Upper lobe of left lung (tissue), 6 donors: ENCODE measurements around the gene SELL. TPM values are rescaled to one million over a fixed set of nuclear protein-coding genes. Genes with fewer than 3 reads are reported as not detected.

Experiments
- ATAC-seq, 2 donors: fragments of 200-7000 bp; cut with Tn5 transposase; one replicate each; pipeline ENCODE4 v1.9.1; 2022; ENCODE audit warnings: mild to moderate bottlenecking in 2 of 2, moderate library complexity in 2 of 2; ENCODE audit not compliant: low FRiP score in 2 of 2
- DNase-seq, 2 donors: peaks; one replicate each; pipeline ENCODE4 v3.0.0-alpha.2; 2019 to 2020
- H3K27ac ChIP-seq, 4 donors: fragments of 200-600 bp; sonication (generic); one replicate each; pipeline ENCODE4 v1.5.1; 2016 to 2019
- H3K27me3 ChIP-seq, 4 donors: fragments of 200-600 bp; sonication (generic); one replicate each; pipeline ENCODE4 v1.5.1; 2017 to 2019
- H3K36me3 ChIP-seq, 4 donors: fragments of 200-600 bp; sonication (generic); one replicate each; pipeline ENCODE4 v1.5.1; 2016 to 2019
- H3K4me1 ChIP-seq, 4 donors: fragments of 200-600 bp; sonication (generic); one replicate each; pipeline ENCODE4 v1.5.1; 2018 to 2019
- H3K4me3 ChIP-seq, 4 donors: fragments of 200-600 bp; sonication (generic); one replicate each; pipeline ENCODE4 v1.5.1; 2017 to 2019; ENCODE audit warnings: mild to moderate bottlenecking in 2 of 4, moderate library complexity in 1 of 4
- H3K9me3 ChIP-seq, 4 donors: fragments of 200-600 bp; sonication (generic); one replicate each; pipeline ENCODE4 v1.5.1; 2018 to 2019
- CTCF ChIP-seq, 6 experiments: fragments of 450-650 bp in 4 of 6; fragments of 200-600 bp in 2 of 6; sonication (generic) in 2 of 6; IDR thresholded peaks; one replicate each; pipeline ENCODE4 v1.5.1; 2016 to 2019; ENCODE audit warnings: antibody characterized with exemption in 6 of 6
- EP300 ChIP-seq, 4 donors: sonication (generic); formaldehyde crosslinking; IDR thresholded peaks; one replicate each; pipeline ENCODE4 v1.5.1; 2017; ENCODE audit warnings: antibody characterized with exemption in 4 of 4, control low read depth in 2 of 4
- POLR2A ChIP-seq, 4 donors: fragments of 450-650 bp; IDR thresholded peaks; one replicate each; pipeline ENCODE4 v1.5.1; 2016 to 2017; ENCODE audit warnings: antibody characterized with exemption in 4 of 4, mild to moderate bottlenecking in 2 of 4
- POLR2AphosphoS5 ChIP-seq, 2 donors: sonication (generic); formaldehyde crosslinking; IDR thresholded peaks; one replicate each; pipeline ENCODE4 v1.5.1; 2017; ENCODE audit warnings: antibody characterized with exemption in 2 of 2
- WGBS, 2 donors: methylation state at CpG; one replicate each; pipeline ENCODE4 v1.1.5; 2017 to 2018; 5-methylcytosine and 5-hydroxymethylcytosine counted together
- total RNA-seq, 6 donors: library from RNA; depleted of rRNA in 4 of 6; stranded (reverse); fragments of >200 nt in 4 of 6; gene quantifications; one replicate each; pipeline versions ENCODE4 v1.1.0 to v1.2.1, GENCODE V29; 2016 to 2021
- donor health status: DM: no; HTN: no; CAD: no; lungs with moderate emphysema.
- donor health status: DM: no; HTN: yes; CAD: no; lungs with severe emphysema.

SELL gene
- total RNA-seq, 6 donors from 2014 or later: 3.9 to 41.3 (median 14.5) TPM

GRCh38 chr1:169745015-169745861, 33.8 kb upstream of the SELL start:
- no peak overlapping the region for H3K27ac ChIP-seq
- no peaks in the 10 kb centered on the region for H3K36me3 ChIP-seq
- no peak for DNase-seq
- no peak overlapping the region for H3K4me3 ChIP-seq
- peaks cover 0 to 5% (median 2%) of the 10 kb centered on the region in 4 donors for H3K4me1 ChIP-seq
- ATAC-seq: peak in 1 of 2 donors; percentile 75
- TF ChIP-seq POLR2AphosphoS5 (IDR thresholded peaks at IDR 0.05): no peak
- no peak for TF ChIP-seq POLR2A (IDR thresholded peaks at IDR 0.05)
- no peak for TF ChIP-seq CTCF (IDR thresholded peaks at IDR 0.05)
- TF ChIP-seq EP300 (IDR thresholded peaks at IDR 0.05): no peak
- WGBS, 2 donors: 65 to 72% methylated on average over 5 of the region's 5 CpGs
- no peaks in the 10 kb centered on the region for H3K9me3 ChIP-seq
- no peaks in the 10 kb centered on the region for H3K27me3 ChIP-seq

DNA sequence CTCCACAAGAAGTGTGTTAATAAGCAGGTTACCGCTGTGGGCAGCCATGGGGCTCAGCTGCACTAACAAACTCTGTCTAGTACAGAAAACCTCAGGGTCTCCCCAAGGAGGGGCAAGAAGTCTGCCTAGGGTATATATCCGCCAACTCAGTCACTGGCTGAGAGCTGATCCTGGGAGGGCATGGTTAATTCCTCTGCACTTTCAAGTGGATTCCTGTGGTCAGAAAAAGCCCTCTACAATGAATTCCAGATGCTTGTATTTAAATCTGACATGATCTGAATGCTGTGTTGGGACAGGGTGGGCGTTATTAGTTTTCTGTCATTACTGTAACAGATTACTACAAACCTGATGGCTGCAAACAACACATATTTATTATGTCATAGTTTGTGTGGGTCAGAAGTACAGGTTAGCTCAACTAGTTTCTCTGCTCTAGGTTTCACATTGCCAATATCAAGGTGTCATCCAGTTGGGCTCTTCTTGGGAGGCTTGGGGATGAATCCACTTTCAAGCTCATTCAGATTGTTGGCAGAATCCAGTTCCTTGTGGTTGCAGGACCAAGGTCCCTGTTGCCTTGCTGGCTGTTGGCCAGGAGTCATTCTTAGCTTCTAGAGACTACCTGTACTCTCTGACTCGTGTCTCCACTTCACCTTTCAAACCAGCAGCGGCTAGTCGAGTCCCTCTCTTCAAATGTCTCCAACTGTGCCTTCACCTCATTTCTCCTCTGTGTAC, 30.4 kb upstream of the SELL start:
- Histone ChIP-seq H3K9me3 (no peaks in the 10 kb centered on the region), H3K4me1 (peaks cover 0 to 5% (median 2%) of the 10 kb centered on the region in 4 donors), H3K36me3 (no peaks in the 10 kb centered on the region), H3K27me3 (no peaks in the 10 kb centered on the region), H3K27ac (peak overlapping the region in 1 of 4 donors; percentile 7), H3K4me3 (no peak overlapping the region)
- 65 to 70% methylated on average over 6 of the region's 6 CpGs for WGBS, 2 donors
- TF ChIP-seq CTCF (IDR thresholded peaks at IDR 0.05) (no peak), POLR2A (IDR thresholded peaks at IDR 0.05) (no peak), EP300 (IDR thresholded peaks at IDR 0.05) (no peak), POLR2AphosphoS5 (IDR thresholded peaks at IDR 0.05) (no peak)
- ATAC-seq: peak; percentile 65 to 77
- peak in 1 of 2 donors; percentile 55 for DNase-seq

- Histone ChIP-seq H3K36me3 (no peaks in the 10 kb centered on the region), H3K4me3 (no peak overlapping the region), H3K9me3 (no peaks in the 10 kb centered on the region), H3K27me3 (no peaks in the 10 kb centered on the region), H3K27ac (no peak overlapping the region), H3K4me1 (peaks cover 0 to 5% (median 2%) of the 10 kb centered on the region in 4 donors)
- DNase-seq: no peak
- no peak for TF ChIP-seq POLR2AphosphoS5 (IDR thresholded peaks at IDR 0.05)
- no peak for TF ChIP-seq EP300 (IDR thresholded peaks at IDR 0.05)
- no peak for TF ChIP-seq POLR2A (IDR thresholded peaks at IDR 0.05)
- TF ChIP-seq CTCF (IDR thresholded peaks at IDR 0.05): no peak
- no peak for ATAC-seq
- WGBS, 2 donors: 50 to 57% methylated on average over 5 of the region's 5 CpGs
These were observed 28.6 kb upstream of the SELL start for GRCh38 chr1:169739980-169740379.

DNA sequence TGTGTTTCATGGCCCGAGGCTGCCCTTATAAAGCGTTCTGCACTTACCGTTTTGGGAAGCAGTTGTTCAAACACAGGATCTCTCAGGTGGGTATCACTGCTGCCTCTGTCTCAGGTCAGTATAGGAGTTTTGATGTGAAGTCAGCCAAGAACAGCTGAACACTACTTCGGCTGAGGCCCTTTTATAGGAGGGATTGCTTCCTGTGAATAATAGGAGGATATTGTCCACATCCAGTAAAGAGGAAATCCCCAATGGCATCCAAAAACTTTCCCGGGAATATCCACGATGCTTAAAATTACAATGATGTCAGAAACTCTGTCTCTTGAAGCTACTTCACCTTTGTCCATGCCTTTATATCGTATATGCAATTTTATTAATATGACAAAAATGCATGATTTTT, 22.5 kb upstream of the SELL start, which contains the start of gene SELE:
SELE (minus strand) TSS at position 156 of the 400 bp plus-strand sequence. CDS start 467 bp downstream, outside the sequence.
- Histone ChIP-seq H3K36me3 (no peaks in the 10 kb centered on the region), H3K9me3 (no peaks in the 10 kb centered on the region), H3K4me1 (no peaks in the 10 kb centered on the region), H3K27ac (no peak within 1 kb of the TSS), H3K27me3 (no peaks in the 10 kb centered on the region), H3K4me3 (no peak within 1 kb of the TSS)
- ATAC-seq (no peak), DNase-seq (no peak)
- TF ChIP-seq CTCF (IDR thresholded peaks at IDR 0.05) (no peak), POLR2AphosphoS5 (IDR thresholded peaks at IDR 0.05) (no peak), POLR2A (IDR thresholded peaks at IDR 0.05) (no peak), EP300 (IDR thresholded peaks at IDR 0.05) (no peak)
- WGBS, 2 donors: 66 to 76% methylated on average over 7 of the region's 7 CpGs
